Panc1 (cell line): ENCODE measurements around the gene OPHN1.

Experiments
- POLR2AphosphoS5 ChIP-seq: IDR thresholded peaks from 2 replicates; pipeline ENCODE4 v1.6.1; 2012; ENCODE audit warnings: mild to moderate bottlenecking, low read depth, low read length, moderate library complexity
- SIN3A ChIP-seq: IDR thresholded peaks from 2 replicates; pipeline ENCODE4 v1.6.1; 2012; ENCODE audit warnings: low read depth, mild to moderate bottlenecking, low read length, moderate library complexity, borderline replicate concordance; ENCODE audit not compliant: insufficient read depth
- TF ChIP-seq, protein P1 (sequence below): fragments of 450-650 bp; IDR thresholded peaks from 2 replicates; pipeline ENCODE4 v1.5.1; 2017; ENCODE audit warnings: mild to moderate bottlenecking
- TF ChIP-seq, protein P2 (sequence below), 2 experiments: IDR thresholded peaks; 2 replicates each; pipeline ENCODE4 v1.6.1; 2011 to 2012; ENCODE audit warnings: low read depth in 2 of 2, control low read depth in 1 of 2, low read length in 1 of 2, mild to moderate bottlenecking in 1 of 2, moderate library complexity in 1 of 2; ENCODE audit not compliant: insufficient read depth in 1 of 2

DNA sequence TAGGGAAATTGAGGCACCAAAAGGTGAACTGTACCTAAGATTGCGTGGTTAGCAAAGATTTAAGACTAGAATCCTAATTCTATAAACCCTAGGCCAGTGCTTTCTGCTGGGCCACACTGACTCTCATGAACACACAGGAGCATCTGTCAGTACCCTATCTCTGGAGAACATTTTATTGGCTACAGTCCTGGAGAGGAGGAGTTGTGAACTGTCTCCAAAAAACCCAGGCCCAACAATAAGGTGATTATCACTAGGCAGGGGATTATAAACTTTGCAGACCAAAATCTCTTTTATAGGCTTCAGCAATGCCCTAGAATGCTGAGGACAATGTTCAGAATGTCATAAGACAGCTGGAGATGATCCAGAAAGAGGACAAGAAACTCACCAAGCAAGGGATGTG is 24.1 kb downstream of the OPHN1 start:
- TF ChIP-seq, protein P1, sequence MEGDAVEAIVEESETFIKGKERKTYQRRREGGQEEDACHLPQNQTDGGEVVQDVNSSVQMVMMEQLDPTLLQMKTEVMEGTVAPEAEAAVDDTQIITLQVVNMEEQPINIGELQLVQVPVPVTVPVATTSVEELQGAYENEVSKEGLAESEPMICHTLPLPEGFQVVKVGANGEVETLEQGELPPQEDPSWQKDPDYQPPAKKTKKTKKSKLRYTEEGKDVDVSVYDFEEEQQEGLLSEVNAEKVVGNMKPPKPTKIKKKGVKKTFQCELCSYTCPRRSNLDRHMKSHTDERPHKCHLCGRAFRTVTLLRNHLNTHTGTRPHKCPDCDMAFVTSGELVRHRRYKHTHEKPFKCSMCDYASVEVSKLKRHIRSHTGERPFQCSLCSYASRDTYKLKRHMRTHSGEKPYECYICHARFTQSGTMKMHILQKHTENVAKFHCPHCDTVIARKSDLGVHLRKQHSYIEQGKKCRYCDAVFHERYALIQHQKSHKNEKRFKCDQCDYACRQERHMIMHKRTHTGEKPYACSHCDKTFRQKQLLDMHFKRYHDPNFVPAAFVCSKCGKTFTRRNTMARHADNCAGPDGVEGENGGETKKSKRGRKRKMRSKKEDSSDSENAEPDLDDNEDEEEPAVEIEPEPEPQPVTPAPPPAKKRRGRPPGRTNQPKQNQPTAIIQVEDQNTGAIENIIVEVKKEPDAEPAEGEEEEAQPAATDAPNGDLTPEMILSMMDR, result no peak
- TF ChIP-seq SIN3A, result no peak
- no peak for TF ChIP-seq POLR2AphosphoS5
- TF ChIP-seq, protein P2, sequence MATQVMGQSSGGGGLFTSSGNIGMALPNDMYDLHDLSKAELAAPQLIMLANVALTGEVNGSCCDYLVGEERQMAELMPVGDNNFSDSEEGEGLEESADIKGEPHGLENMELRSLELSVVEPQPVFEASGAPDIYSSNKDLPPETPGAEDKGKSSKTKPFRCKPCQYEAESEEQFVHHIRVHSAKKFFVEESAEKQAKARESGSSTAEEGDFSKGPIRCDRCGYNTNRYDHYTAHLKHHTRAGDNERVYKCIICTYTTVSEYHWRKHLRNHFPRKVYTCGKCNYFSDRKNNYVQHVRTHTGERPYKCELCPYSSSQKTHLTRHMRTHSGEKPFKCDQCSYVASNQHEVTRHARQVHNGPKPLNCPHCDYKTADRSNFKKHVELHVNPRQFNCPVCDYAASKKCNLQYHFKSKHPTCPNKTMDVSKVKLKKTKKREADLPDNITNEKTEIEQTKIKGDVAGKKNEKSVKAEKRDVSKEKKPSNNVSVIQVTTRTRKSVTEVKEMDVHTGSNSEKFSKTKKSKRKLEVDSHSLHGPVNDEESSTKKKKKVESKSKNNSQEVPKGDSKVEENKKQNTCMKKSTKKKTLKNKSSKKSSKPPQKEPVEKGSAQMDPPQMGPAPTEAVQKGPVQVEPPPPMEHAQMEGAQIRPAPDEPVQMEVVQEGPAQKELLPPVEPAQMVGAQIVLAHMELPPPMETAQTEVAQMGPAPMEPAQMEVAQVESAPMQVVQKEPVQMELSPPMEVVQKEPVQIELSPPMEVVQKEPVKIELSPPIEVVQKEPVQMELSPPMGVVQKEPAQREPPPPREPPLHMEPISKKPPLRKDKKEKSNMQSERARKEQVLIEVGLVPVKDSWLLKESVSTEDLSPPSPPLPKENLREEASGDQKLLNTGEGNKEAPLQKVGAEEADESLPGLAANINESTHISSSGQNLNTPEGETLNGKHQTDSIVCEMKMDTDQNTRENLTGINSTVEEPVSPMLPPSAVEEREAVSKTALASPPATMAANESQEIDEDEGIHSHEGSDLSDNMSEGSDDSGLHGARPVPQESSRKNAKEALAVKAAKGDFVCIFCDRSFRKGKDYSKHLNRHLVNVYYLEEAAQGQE (IDR thresholded peaks at IDR 0.05; ENCODE audit: insufficient read depth in 1 of 2, low read depth in 2 of 2, low read length in 1 of 2), result no peak
